HUDEP-2 (cell line): ENCODE measurements around the gene GSTK1.
"Not testable (repeated sequence)": the region's sequence is repeated elsewhere in the genome, so short reads cannot be mapped to it uniquely, and the experiment has no call there.

Source experiments
- DNase-seq, 76 experiments: peaks; one replicate each; lab custom pipeline; 2025; ENCODE audit not compliant: unreplicated experiment in 76 of 76; lab: John Stamatoyannopoulos, UW

The GSTK1 gene

GRCh38 chr7:143265017-143265693 is 1.9 kb downstream of the GSTK1 start:
- DNase-seq: no peak

DNA sequence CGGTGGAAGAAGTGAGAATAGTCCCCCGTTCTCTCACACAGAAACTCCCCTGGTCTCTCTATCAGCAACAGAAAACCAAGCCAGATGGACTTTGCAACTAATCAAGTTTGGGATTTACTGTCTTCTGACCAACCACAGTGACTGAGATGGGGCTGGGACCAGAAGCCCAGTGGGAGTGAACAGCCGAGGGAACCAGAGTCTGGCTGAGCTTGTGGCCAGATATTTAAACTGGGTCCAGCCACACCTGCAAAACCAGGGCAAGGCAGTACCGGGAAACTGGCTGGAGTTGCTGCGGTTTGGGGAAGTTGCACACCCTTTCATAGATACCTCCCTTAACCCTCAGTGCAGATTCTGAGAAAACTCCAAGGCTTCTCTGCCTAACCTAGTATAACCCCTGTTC is 6.0 kb downstream of the GSTK1 start:
- DNase-seq: no peak

- DNase-seq: no peak
Observed at GRCh38 chr7:143271240-143271639, 8.0 kb downstream of the GSTK1 start.

DNA sequence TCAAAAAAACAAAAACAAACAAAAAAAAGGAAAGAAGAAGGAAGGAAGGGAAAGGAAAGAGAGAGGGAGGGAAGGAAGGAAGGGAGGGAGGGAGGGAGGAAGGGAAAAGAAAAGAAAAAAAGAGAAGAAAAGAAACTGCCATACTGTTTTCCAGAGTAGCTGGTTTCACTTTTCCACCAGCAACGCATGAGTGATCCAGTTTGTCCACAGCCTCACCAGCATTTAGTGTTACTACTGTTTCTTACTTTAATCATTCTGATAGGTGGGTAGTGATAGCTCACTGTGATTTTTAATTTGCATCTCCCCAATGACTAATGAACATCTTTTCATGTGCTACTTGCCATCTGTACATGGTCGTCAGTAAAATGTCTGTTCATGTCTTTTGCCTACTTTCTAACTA is 9.6 kb downstream of the GSTK1 start:
- no peak for DNase-seq

DNA sequence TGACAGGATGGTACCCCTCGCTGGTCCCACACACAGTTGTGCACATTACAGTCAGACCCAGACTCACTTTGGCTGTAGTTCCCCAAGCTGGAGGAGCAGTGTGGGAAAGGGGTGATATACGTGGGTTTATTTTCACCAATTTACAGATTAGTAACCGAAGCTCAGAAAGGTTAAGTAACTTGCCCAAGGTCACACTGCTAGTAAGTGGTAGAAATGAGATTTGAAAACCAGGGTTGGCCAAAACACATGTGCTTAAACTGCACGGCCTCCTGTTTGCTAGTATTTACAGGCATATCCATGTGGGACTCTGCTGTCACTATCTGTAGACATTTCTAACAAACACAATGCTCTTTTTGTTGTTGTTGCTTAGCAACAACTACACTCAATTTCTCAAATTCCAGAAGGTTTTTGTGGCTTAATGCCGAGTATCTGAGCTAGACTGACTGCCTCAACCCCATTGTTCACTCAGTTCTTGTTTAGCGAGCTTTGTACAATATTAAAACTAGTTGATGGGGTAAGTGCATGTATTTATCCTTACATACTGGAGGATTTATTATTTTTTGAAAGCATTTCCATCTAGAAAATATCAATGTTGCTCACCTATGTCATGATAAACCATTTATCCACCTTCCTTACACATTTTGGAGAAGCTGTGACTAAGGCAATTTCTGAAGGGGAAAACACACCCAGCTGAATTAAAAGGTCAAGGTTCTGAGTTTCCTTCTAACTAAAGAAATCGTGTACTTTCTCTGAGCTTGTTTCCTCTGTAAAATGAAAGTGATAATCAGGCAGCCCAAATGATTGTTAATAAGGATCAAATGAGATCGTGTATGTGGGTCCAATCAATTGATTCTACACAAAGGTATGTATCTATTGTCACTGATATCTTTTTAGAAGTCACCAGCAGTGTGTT is 16.2 kb downstream of the GSTK1 start:
- no peak for DNase-seq

DNA sequence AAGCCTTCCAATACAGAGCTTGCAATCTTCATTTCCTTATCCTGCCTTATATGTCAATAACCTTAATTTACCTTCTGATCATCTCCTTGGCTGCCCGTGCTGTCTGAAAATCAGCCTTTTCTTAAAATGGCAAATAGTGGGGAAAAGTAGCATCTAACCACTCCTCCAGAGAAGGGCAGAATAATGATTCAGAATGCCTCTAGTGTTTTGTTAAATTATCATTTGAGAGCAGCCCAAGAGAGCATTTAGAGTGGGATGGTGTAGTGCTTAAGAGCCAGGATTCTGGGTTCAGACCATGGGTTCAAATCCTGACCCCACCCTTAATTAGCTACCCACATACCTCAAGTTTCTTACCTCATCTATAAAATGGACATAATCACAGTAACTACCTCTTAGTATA is 16.9 kb downstream of the GSTK1 start:
- no peak for DNase-seq

DNA sequence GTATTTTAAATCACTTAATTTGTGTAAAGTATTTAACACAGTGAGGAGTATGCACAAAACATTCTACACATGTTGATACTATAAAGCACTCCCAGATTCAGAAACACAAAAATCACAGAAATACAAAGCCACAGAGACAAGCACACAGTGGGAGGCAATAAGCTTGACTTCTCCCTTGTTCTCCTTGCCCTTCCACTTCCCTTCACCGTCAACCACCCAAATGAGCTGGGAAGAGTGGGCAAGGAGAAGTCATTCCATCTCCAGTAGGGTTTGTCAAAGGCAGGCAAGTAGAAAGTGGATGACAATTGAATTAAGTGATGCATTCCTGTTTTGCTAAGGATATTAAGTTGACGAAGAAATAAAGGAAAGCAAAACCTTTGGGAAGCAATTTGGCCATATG is 17.3 kb downstream of the GSTK1 start:
- no peak for DNase-seq

- DNase-seq: no peak
Observed at GRCh38 chr7:143281529-143281928, 18.3 kb downstream of the GSTK1 start.

DNA sequence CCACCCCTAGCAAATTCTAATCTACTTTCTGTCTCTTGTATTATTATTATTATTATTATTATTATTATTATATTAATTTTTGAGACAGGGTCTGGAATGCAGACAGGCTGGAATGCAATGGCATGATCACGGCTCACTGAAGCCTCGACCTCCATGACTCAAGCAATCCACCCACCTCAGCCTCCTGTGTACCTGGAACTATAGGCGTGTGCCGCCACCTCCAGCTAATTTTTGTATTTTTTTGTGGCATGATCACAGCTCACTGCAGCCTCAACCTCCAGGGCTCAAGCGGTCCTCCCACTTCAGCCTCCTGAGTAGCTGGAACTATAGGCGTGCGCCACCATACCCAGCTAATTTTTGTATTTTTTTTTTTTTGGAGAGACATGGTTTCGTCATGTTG is 18.9 kb downstream of the GSTK1 start:
- no peak for DNase-seq

DNA sequence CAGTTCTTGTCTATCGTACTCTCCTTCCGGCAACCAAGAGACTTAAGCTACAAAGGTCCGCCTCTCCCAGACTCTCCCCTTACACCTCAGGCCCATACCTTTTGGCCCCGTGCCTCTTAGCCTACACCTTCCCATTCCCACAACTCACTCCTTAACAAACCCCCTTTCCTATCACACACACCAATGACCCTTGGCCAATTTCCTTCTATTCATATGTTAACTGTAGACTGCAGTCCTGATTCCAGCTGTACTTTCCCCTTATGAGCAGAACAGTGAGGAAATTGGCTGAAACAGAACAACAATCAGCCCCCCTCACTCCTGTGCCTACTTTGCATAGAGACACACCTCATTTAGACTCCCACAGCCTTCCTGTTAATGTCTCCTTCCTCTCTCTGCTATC is 20.1 kb downstream of the GSTK1 start:
- DNase-seq: no peak

DNA sequence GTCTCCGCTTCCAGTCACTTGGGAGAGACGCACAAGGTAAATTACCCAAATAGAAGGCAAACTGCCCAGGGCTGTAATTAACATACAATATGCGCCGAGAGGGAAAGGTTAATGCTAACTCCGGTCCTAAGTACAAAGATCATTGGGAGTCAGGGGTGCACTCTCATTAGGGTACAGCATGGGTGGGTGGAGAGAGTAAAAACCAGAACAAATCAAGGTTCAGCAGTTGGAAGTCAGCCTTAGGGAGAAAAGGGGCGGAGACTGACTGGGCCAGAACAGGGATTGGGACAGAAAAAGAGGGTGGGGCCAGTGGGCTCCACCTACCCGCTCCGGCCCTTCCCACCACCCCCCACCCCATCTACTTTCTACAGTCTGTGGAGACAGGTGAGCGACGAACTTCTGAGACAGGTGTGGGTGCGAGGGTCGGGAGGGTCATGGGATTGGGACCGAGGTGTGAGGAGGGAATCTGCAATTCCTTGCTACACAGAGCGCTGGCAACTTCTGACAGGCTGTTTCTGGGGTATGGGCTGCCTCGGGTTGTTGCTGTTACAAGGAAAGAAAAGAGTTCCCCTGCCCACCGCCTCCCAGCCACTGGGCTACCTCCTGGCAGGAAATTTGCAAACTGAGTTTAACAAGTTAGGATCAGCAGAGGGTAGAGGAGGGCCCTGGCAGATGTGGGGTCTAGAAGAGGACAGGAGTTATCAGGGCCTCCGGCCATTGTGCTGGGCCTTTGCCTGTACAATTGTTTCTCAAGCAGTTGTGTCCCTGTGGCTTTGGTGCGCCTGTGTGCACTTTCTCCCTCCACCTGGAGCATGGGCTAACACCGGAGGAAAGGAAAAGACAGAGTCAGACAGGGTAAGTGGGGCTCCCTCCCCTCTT is 21.6 kb downstream of the GSTK1 start, which contains the start of gene TMEM139:
TMEM139 (plus strand) TSS at position 368 of the 879 bp plus-strand sequence. CDS start 1,000 bp downstream, outside the sequence.
- DNase-seq: no peak

DNA sequence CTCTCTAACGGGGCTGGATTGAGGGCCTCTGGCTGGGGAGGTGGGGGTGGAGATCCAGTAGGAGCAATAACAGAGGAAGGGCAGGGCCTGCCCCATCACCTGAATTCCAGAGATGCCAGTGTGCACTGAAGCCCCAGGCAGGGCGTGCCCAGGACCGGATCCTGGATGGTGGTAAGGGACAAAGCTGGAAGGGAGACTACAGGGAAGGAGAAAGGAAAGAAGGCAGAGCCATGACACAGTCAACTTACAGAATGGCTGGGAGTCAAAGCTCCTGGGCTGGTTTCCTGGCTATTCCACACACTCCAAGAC is 22.2 kb downstream of the GSTK1 start:
- DNase-seq: no peak

DNA sequence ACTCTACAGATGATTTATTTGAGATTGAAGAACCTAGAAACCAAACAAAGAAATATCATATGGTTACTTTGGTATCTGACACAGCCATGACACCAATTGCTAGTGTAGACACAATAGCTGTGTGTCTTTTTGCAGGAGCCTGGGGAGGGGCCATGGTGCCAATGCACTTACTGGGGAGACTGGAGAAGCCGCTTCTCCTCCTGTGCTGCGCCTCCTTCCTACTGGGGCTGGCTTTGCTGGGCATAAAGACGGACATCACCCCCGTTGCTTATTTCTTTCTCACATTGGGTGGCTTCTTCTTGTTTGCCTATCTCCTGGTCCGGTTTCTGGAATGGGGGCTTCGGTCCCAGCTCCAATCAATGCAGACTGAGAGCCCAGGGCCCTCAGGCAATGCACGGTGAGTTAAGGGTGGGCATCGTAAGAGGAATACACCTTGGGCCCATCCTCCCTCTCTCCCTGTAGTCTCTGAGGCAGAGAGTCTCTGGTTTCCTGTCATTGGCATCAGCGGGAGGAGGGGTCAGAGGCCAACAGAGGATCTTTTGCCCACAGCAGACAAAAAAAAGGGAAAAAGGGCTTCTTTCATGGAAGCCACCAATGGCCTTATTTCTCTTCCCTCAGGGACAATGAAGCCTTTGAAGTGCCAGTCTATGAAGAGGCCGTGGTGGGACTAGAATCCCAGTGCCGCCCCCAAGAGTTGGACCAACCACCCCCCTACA is 22.7 kb downstream of the GSTK1 start:
- DNase-seq: no peak

DNA sequence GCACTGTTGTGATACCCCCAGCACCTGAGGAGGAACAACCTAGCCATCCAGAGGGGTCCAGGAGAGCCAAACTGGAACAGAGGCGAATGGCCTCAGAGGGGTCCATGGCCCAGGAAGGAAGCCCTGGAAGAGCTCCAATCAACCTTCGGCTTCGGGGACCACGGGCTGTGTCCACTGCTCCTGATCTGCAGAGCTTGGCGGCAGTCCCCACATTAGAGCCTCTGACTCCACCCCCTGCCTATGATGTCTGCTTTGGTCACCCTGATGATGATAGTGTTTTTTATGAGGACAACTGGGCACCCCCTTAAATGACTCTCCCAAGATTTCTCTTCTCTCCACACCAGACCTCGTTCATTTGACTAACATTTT is 23.3 kb downstream of the GSTK1 start:
- no peak for DNase-seq

DNA sequence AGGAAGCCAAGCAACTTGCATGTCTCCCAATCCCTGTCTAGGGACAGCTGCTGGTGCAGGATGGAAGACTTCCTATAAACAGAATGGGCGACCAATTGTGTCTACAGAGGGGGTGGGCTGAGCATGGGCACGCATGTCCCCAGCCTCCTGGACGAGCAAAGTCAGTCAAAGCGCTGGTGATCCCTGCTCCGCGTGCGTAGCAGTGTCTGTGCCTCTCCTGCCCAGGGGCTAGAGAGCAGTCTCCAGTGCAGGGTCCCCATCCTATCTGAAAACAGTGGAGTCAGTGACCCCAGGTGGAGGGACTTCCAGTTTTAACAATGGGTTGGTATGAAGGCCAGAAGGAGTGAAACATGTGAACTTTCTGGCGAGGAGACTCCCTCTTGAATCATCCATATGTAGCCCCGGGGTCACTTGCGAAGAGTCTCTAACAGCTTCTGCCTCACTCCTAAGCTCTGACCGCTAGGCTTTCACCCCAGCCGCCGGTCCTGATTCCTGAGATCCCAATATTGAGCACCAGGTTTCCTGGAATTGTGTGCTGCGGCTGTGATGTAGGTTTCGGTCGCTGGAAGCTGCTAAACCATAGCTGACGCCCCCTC is 24.2 kb downstream of the GSTK1 start:
- no peak for DNase-seq

DNA sequence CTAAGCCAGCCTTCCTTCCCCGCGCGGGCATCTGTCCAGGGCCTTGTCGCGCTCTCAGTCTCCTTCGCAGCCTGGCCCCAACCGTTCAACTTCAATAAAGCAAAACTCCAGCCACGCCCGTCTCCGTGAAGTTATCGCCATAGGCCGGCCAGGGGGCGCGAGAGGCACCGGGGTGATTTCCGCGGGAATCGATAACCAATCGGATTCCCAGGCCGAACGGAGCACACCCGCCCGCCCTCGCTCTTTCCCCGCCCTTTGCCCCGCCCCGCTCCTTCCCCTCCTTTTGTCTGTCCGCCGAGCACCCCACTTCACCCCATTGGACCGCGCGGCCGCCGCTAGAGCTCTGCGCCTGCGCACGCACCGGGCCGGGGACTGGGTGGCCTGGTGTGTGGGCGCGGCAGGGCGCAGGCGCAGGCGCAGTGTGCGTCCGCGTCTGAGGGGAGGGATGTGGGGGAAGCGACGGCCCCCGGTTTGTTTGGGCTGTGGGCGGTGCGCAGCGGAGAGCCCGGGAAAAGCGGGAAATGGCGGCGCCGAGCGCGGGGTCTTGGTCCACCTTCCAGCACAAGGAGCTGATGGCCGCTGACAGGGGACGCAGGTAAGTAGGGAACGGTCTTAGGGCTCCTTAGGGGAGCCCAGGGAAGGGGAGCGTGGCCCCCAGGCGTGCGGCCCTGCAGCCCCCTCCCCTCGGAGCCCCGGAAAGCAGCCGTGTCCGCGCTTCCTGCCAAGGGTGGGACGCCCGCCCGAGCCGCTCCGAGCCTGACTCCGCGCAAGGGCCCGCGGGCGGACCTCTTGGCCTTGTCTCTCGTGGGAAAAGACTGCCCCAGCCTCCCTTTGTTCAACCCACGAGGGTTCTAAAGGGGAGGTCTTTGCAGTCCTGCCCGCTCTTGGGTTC is 24.9 kb downstream of the GSTK1 start, which contains the start of gene CASP2:
CASP2 (plus strand) TSS at position 417 of the 892 bp plus-strand sequence; CDS start at position 522, 105 bp downstream.
- DNase-seq: peak in 75 of 76 experiments; percentile 51 to 99 (median 96)

DNA sequence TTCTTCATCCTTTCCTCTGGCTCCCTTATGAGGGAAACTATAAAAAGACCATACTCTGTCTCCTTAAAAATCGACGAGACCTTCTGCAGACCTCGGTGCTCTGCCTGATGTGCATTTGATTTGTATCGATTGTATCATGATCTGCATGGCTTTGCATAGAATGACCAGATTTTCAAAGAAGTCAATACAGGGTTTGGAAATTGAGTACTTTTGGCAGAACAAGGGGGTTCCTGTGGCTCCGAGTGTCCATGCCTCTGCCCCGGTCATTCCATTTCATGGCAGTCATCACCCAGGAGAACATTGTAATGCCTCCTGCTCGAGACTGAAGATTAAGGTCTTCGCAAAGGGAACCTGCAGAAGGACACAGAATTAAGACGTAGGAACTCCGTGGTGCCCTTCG is 25.6 kb downstream of the GSTK1 start:
- peak in 2 of 76 experiments; percentile 20 to 23 for DNase-seq

- DNase-seq: no peak
Observed at GRCh38 chr7:143289421-143289820, 26.2 kb downstream of the GSTK1 start.

DNA sequence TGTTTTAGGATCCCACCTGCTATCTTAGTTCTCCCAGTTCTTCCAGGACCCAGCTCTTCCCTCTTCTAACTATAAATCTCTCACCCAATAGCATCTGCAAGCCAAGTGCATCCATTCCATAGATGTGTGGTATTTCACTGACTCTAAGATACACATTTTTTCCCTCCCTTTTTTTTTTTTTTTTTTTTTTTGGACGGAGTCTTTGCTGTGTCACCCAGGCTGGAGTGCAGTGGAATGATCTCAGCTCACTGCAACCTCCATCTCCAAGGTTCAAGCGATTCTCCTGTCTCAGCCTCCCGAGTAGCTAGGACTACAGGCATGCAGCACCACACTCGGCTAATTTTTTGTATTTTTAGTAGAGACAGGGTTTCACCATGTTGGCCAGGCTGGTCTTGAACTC is 26.6 kb downstream of the GSTK1 start:
- not testable (repeated sequence) for DNase-seq
